Trophoblast cell (in vitro differentiated cells and primary cell): Measurements from ENCODE around the gene SLC6A8.

Experiments used
- DNase-seq, 2 donors: peaks; one replicate each; pipeline ENCODE4 v3.0.0-alpha.2; 2016
- H2AFZ ChIP-seq: 2 replicates; pipeline ENCODE4 v1.6.1; 2013; ENCODE audit warnings: low read length, moderate library complexity, mild to moderate bottlenecking; ENCODE audit not compliant: insufficient read depth, poor library complexity
- H2AK5ac ChIP-seq: 2 replicates; pipeline ENCODE4 v1.6.1; 2013; ENCODE audit warnings: mild to moderate bottlenecking, low read length
- H2BK120ac ChIP-seq: 2 replicates; pipeline ENCODE4 v1.6.1; 2013; ENCODE audit warnings: low read length, mild to moderate bottlenecking, moderate library complexity; ENCODE audit not compliant: insufficient read depth, poor library complexity
- H2BK12ac ChIP-seq: 2 replicates; pipeline ENCODE4 v1.6.1; 2013; ENCODE audit warnings: mild to moderate bottlenecking, low read length, moderate library complexity
- H2BK5ac ChIP-seq: 2 replicates; pipeline ENCODE4 v1.6.1; 2013; ENCODE audit warnings: low read length, low read depth, moderate library complexity, mild to moderate bottlenecking; ENCODE audit not compliant: poor library complexity
- H3K14ac ChIP-seq: 2 replicates; pipeline ENCODE4 v1.6.1; 2013; ENCODE audit warnings: mild to moderate bottlenecking, low read length
- H3K18ac ChIP-seq: 2 replicates; pipeline ENCODE4 v1.6.1; 2013; ENCODE audit warnings: mild to moderate bottlenecking, low read length
- H3K23ac ChIP-seq: 2 replicates; pipeline ENCODE4 v1.6.1; 2013; ENCODE audit warnings: low read length
- H3K27ac ChIP-seq: 2 replicates; pipeline ENCODE4 v1.5.1; 2013; ENCODE audit warnings: low read depth, mild to moderate bottlenecking, inconsistent platforms, low read length, moderate library complexity
- H3K27me3 ChIP-seq: 2 replicates; pipeline ENCODE4 v1.6.1; 2013; ENCODE audit warnings: inconsistent platforms, mild to moderate bottlenecking, low read length, moderate library complexity; ENCODE audit not compliant: insufficient read depth
- H3K36me3 ChIP-seq, 2 experiments: 1 replicate in 1 of 2; 2 replicates in 1 of 2; pipeline ENCODE4 v1.6.1; 2013; ENCODE audit warnings: low read length in 2 of 2, mild to moderate bottlenecking in 2 of 2, moderate library complexity in 1 of 2; ENCODE audit not compliant: insufficient read depth in 2 of 2, control insufficient read depth in 1 of 2
- H3K4ac ChIP-seq: 2 replicates; pipeline ENCODE4 v1.6.1; 2013; ENCODE audit warnings: low read depth, mild to moderate bottlenecking, low read length, moderate library complexity
- H3K4me1 ChIP-seq, 2 experiments: 1 replicate in 1 of 2; 2 replicates in 1 of 2; pipeline ENCODE4 v1.6.1; 2013; ENCODE audit warnings: low read length in 2 of 2, mild to moderate bottlenecking in 2 of 2, moderate library complexity in 1 of 2; ENCODE audit not compliant: insufficient read depth in 2 of 2, control insufficient read depth in 1 of 2
- H3K4me2 ChIP-seq: 2 replicates; pipeline ENCODE4 v1.6.1; 2013; ENCODE audit warnings: inconsistent platforms, mild to moderate bottlenecking, low read length, moderate library complexity
- H3K4me3 ChIP-seq: 2 replicates; pipeline ENCODE4 v1.5.1; 2013; ENCODE audit warnings: mild to moderate bottlenecking, low read depth, low read length, inconsistent platforms
- H3K79me1 ChIP-seq: one replicate; pipeline ENCODE4 v1.6.1; 2013; ENCODE audit warnings: low read length
- H3K79me2 ChIP-seq: 2 replicates; pipeline ENCODE4 v1.6.1; 2013; ENCODE audit warnings: low read length, mild to moderate bottlenecking; ENCODE audit not compliant: control insufficient read depth, insufficient read depth, poor library complexity
- H3K9ac ChIP-seq: 2 replicates; pipeline ENCODE4 v1.6.1; 2013; ENCODE audit warnings: mild to moderate bottlenecking, low read length
- H3K9me3 ChIP-seq: 2 replicates; pipeline ENCODE4 v1.6.1; 2013; ENCODE audit warnings: low read depth, mild to moderate bottlenecking, control low read depth, inconsistent platforms, low read length; ENCODE audit not compliant: insufficient read depth
- H4K12ac ChIP-seq: 2 replicates; pipeline ENCODE4 v1.6.1; 2013; ENCODE audit warnings: low read depth, mild to moderate bottlenecking, low read length, moderate library complexity
- H4K8ac ChIP-seq: 2 replicates; pipeline ENCODE4 v1.6.1; 2013; ENCODE audit warnings: low read depth, mild to moderate bottlenecking, low read length, moderate library complexity
- H4K91ac ChIP-seq: one replicate; pipeline ENCODE4 v1.6.1; 2013; ENCODE audit warnings: low read depth, mild to moderate bottlenecking, low read length, moderate library complexity
- WGBS: extraction: QIAGEN DNeasy Blood & Tissue Kit; methylation state at CpG from one replicate; pipeline ENCODE4 v1.1.7; 2013; ENCODE audit warnings: missing lambda C conversion rate; ENCODE audit not compliant: insufficient read length, insufficient coverage; ENCODE audit errors: extremely low coverage; 5-methylcytosine and 5-hydroxymethylcytosine counted together

SLC6A8 gene

GRCh38 chrX:153714256-153714655 lies 26.5 kb downstream of the SLC6A8 start:
- Histone ChIP-seq H3K79me2 (no peaks in the 10 kb centered on the region), H2AFZ (no peak overlapping the region), H3K4me2 (no peak overlapping the region), H3K18ac (no peak overlapping the region), H2AK5ac (no peak overlapping the region), H3K4me3 (no peak overlapping the region), H2BK12ac (no peak overlapping the region), H4K12ac (no peak overlapping the region), H3K79me1 (no peaks in the 10 kb centered on the region), H3K9ac (no peak overlapping the region), H4K8ac (no peak overlapping the region), H2BK5ac (no peak overlapping the region), H3K27ac (no peak overlapping the region), H2BK120ac (no peak overlapping the region), H3K14ac (no peak overlapping the region), H3K27me3 (no peaks in the 10 kb centered on the region), H3K23ac (no peak overlapping the region), H3K36me3 (peaks cover 49 to 63% of the 10 kb centered on the region in 2 experiments), H3K4me1 (peaks cover under 1 to 5% of the 10 kb centered on the region in 2 experiments), H4K91ac (no peak overlapping the region), H3K9me3 (no peaks in the 10 kb centered on the region), H3K4ac (no peak overlapping the region)
- WGBS, result no CpG with 5 or more reads among the region's 3 CpGs
- DNase-seq, result peak in 1 of 2 donors; percentile 55

DNA sequence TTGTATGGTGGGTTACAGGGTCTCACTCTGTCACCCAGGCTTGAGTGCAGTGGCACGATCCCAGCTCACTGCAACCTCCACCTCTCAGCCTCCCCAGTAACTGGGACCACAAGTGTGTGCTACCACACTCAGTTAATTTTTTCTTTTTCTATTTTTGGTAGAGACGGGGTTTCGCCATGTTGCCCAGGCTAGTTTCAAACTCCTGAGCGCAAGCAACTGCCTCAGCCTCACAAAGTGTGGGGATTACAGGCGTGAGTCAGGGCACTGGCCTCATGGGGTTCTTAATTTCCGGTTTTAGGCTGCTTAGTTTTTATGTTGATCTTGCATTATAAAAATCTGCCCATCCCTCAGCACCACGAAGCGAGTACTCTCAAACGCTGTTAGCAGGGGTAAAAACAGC lies 29.7 kb downstream of the SLC6A8 start:
- Histone ChIP-seq H3K36me3 (peaks cover 46 to 64% of the 10 kb centered on the region in 2 experiments), H3K4ac (no peak overlapping the region), H2BK5ac (no peak overlapping the region), H3K14ac (no peak overlapping the region), H3K23ac (no peak overlapping the region), H4K8ac (no peak overlapping the region), H3K9ac (no peak overlapping the region), H2BK120ac (no peak overlapping the region), H3K27ac (no peak overlapping the region), H2BK12ac (no peak overlapping the region), H4K91ac (no peak overlapping the region), H3K4me2 (no peak overlapping the region), H3K79me1 (no peaks in the 10 kb centered on the region), H2AFZ (no peak overlapping the region), H3K4me1 (no peaks in the 10 kb centered on the region), H3K9me3 (no peaks in the 10 kb centered on the region), H3K18ac (no peak overlapping the region), H2AK5ac (no peak overlapping the region), H3K4me3 (no peak overlapping the region), H3K79me2 (no peaks in the 10 kb centered on the region), H4K12ac (no peak overlapping the region), H3K27me3 (no peaks in the 10 kb centered on the region)
- no CpG with 5 or more reads among the region's 9 CpGs for WGBS
- no peak for DNase-seq

GRCh38 chrX:153719238-153719637 lies 31.5 kb downstream of the SLC6A8 start:
- Histone ChIP-seq H3K79me2 (peaks cover 10% of the 10 kb centered on the region), H2AFZ (no peak overlapping the region), H4K91ac (no peak overlapping the region), H2AK5ac (no peak overlapping the region), H3K14ac (no peak overlapping the region), H2BK12ac (no peak overlapping the region), H3K23ac (no peak overlapping the region), H4K12ac (no peak overlapping the region), H3K4ac (no peak overlapping the region), H3K4me3 (no peak overlapping the region), H3K18ac (no peak overlapping the region), H3K79me1 (peaks cover 8% of the 10 kb centered on the region), H3K27ac (no peak overlapping the region), H4K8ac (no peak overlapping the region), H3K4me1 (peaks cover 5% of the 10 kb centered on the region in 2 experiments), H3K4me2 (no peak overlapping the region), H3K9ac (no peak overlapping the region), H2BK5ac (no peak overlapping the region), H2BK120ac (no peak overlapping the region), H3K9me3 (no peaks in the 10 kb centered on the region), H3K36me3 (peaks cover 46 to 55% of the 10 kb centered on the region in 2 experiments), H3K27me3 (no peaks in the 10 kb centered on the region)
- WGBS, result no CpG with 5 or more reads among the region's 2 CpGs
- no peak for DNase-seq

- Histone ChIP-seq H3K79me1 (peaks cover 8% of the 10 kb centered on the region), H3K27ac (no peak overlapping the region), H3K18ac (no peak overlapping the region), H3K4me2 (no peak overlapping the region), H2BK120ac (no peak overlapping the region), H4K12ac (no peak overlapping the region), H3K36me3 (peaks cover 45 to 51% of the 10 kb centered on the region in 2 experiments), H3K23ac (no peak overlapping the region), H3K14ac (no peak overlapping the region), H3K79me2 (peaks cover 10% of the 10 kb centered on the region), H3K4me3 (no peak overlapping the region), H3K4me1 (peaks cover 5% of the 10 kb centered on the region in 2 experiments), H3K4ac (no peak overlapping the region), H2BK12ac (no peak overlapping the region), H4K91ac (no peak overlapping the region), H2AFZ (no peak overlapping the region), H4K8ac (no peak overlapping the region), H3K9ac (no peak overlapping the region), H3K27me3 (no peaks in the 10 kb centered on the region), H2AK5ac (no peak overlapping the region), H2BK5ac (no peak overlapping the region), H3K9me3 (no peaks in the 10 kb centered on the region)
- no peak for DNase-seq
- WGBS, result no CpG with 5 or more reads among the region's 2 CpGs
Observed at GRCh38 chrX:153719701-153720100, 32.0 kb downstream of the SLC6A8 start.
